ENCODE results near the gene SEC63. TPM values are rescaled to one million over a fixed set of nuclear protein-coding genes. Genes with fewer than 3 reads are reported as not detected.
A peak's percentile ranks its signal among the peaks of the same experiment; 100 is the strongest.

The SEC63 gene
- total RNA-seq, 1 experiment from 2014 or later: 86.2 TPM

DNA sequence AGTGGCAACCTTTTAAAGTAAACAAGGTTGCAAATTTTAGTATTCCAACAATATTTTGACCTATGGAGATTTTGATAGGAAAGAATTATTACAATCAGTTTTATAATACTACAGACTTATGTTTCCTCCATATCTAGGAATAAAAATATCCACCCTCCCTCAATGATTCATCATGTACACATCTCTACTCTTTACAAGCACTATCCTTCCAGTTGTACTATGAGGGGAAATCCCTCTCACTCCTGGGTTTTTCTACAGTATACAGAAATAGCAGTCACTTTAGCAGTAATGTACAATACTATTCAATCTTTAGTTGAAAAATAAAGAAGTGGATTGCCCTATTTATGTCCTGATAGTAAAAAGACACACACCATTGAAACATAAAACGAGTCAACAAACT lies 87.6 kb downstream of the SEC63 start:
- Mint-ChIP-seq H3K4me3 (no peak overlapping the region), H3K4me1 (peaks cover 36 to 42% of the 10 kb centered on the region in 2 experiments), H3K9me3 (no peaks in the 10 kb centered on the region), H3K27me3 (ENCODE audit: low read depth) (no peaks in the 10 kb centered on the region), H3K27ac (peak overlapping the region in 1 of 3 experiments; percentile 96; a peak in 2 of 7 replicates), H3K36me3 (ENCODE audit: insufficient read depth in 1 of 3, low read depth in 3 of 3) (peaks cover 15 to 20% (median 19%) of the 10 kb centered on the region in 3 experiments; a peak in 6 of 7 replicates)
- no peak for DNase-seq
- Histone ChIP-seq H3K18ac (ENCODE audit: insufficient read length, low read depth, low read length) (no peak overlapping the region), H3T11ph (ENCODE audit: low read length) (no peak overlapping the region), H2AFZ (ENCODE audit: low read length) (no peak overlapping the region), H2AK5ac (ENCODE audit: insufficient read length, low read length) (no peak overlapping the region), H2BK120ac (ENCODE audit: low read depth, low read length, poor library complexity, severe bottlenecking) (no peak overlapping the region), H3K23ac (ENCODE audit: insufficient read length, low read depth, low read length) (no peak overlapping the region), H3K56ac (ENCODE audit: insufficient read length, low read depth, low read length) (no peak overlapping the region), H3K4me1 (ENCODE audit: insufficient read depth, low read length) (peaks cover 2% of the 10 kb centered on the region; the same call in 1 of the 2 replicates), H3K9ac (ENCODE audit: extremely low read depth, insufficient read length, low read length) (no peak overlapping the region), H4K91ac (ENCODE audit: insufficient read length, low read depth, low read length) (no peak overlapping the region), H2BK5ac (ENCODE audit: insufficient read length, low read length) (no peak overlapping the region), H3K79me1 (ENCODE audit: insufficient read depth, low read depth, low read length, poor library complexity, severe bottlenecking) (no peaks in the 10 kb centered on the region), H3K14ac (ENCODE audit: insufficient read depth, low read length) (no peak overlapping the region), H2BK20ac (ENCODE audit: low read depth, low read length, poor library complexity, severe bottlenecking) (no peak overlapping the region), H4K5ac (ENCODE audit: insufficient read length, low read depth, low read length) (no peak overlapping the region), H3K27me3 (ENCODE audit: insufficient read depth, low read length) (no peaks in the 10 kb centered on the region), H3K4ac (ENCODE audit: low read depth, low read length) (no peak overlapping the region), H3K23me2 (ENCODE audit: insufficient read length, low read depth, low read length, poor library complexity, severe bottlenecking) (no peaks in the 10 kb centered on the region), H2BK15ac (ENCODE audit: low read depth, low read length) (no peak overlapping the region), H3K9me3 (ENCODE audit: control insufficient read depth, low read depth, low read length) (no peaks in the 10 kb centered on the region), H4K20me1 (ENCODE audit: control insufficient read depth, insufficient read depth, insufficient read length) (no peaks in the 10 kb centered on the region), H4K8ac (replicated peaks; ENCODE audit: insufficient read length, low read depth, low read length) (no peak overlapping the region), H3K27ac (ENCODE audit: insufficient read length, low read depth, low read length) (no peak overlapping the region), H3K79me2 (ENCODE audit: insufficient read depth, low read length) (no peaks in the 10 kb centered on the region), H3K4me2 (ENCODE audit: insufficient read depth, insufficient read length, low read length) (no peak overlapping the region), H2BK12ac (ENCODE audit: insufficient read length, low read depth, low read length) (no peak overlapping the region)
- WGBS (ENCODE audit: extremely low coverage, insufficient read length, low lambda C conversion rate): no CpG with 5 or more reads among the region's 1 CpG
- TF ChIP-seq CTCF (conservative IDR thresholded peaks at IDR 0.05): no peak

Data from H9 (cell line).